H1 (cell line): ENCODE results near the gene WNT7A. TPM values are rescaled to one million over a fixed set of nuclear protein-coding genes. Genes with fewer than 3 reads are reported as not detected.

ENCODE experiments used
- CTCF ChIA-PET: fragments of 300-600 bp; sonication (Branson Sonifier 250); formaldehyde crosslinking; loops from one replicate; lab custom pipeline; 2021; ENCODE audit not compliant: partially characterized antibody; lab: Charles Lee
- POLR2A ChIA-PET: fragments of 300-600 bp; sonication (Branson Sonifier 250); formaldehyde crosslinking; loops from one replicate; lab custom pipeline; 2021; ENCODE audit warnings: inconsistent platforms; ENCODE audit not compliant: partially characterized antibody; lab: Charles Lee
- DNase-seq, 2 experiments: peaks; one replicate each; pipeline versions ENCODE4 v3.0.0 to v3.0.0-alpha.2; 2010 to 2022; ENCODE audit warnings: low spot score in 2 of 2, low read depth in 1 of 2, mixed read lengths in 1 of 2
- FAIRE-seq: peaks from 2 replicates; lab custom pipeline; 2011; peaks lifted over from hg19 to GRCh38; lab: Jason Lieb, UNC
- H2AFZ ChIP-seq: 2 replicates; pipeline ENCODE4 v1.8.1; 2012; ENCODE audit warnings: low read length, inconsistent platforms
- H2AK5ac ChIP-seq: 2 replicates; pipeline ENCODE4 v1.6.1; 2013; ENCODE audit warnings: low read depth, low read length
- H2BK120ac ChIP-seq: replicated peaks from 2 replicates; pipeline ENCODE3; 2013; ENCODE audit warnings: low read depth, low read length, inconsistent platforms
- H2BK12ac ChIP-seq: 2 replicates; pipeline ENCODE4 v1.6.1; 2013; ENCODE audit warnings: low read depth, low read length
- H2BK15ac ChIP-seq: 2 replicates; pipeline ENCODE4 v1.6.1; 2013; ENCODE audit warnings: low read length
- H2BK20ac ChIP-seq: 2 replicates; pipeline ENCODE4 v1.6.1; 2013; ENCODE audit warnings: low read length
- H2BK5ac ChIP-seq: 2 replicates; pipeline ENCODE4 v1.6.1; 2013; ENCODE audit warnings: low read depth, low read length
- H3K14ac ChIP-seq: 2 replicates; pipeline ENCODE4 v1.6.1; 2013; ENCODE audit warnings: inconsistent platforms; ENCODE audit not compliant: insufficient read length
- H3K18ac ChIP-seq: 2 replicates; pipeline ENCODE4 v1.6.1; 2013; ENCODE audit warnings: low read length; ENCODE audit errors: extremely low read depth
- H3K23ac ChIP-seq: 2 replicates; pipeline ENCODE4 v1.6.1; 2013; ENCODE audit warnings: inconsistent platforms; ENCODE audit not compliant: insufficient read length
- H3K23me2 ChIP-seq: 2 replicates; pipeline ENCODE4 v1.6.1; 2013; ENCODE audit warnings: low read depth, low read length
- H3K27ac ChIP-seq: 2 replicates; pipeline ENCODE4 v1.6.1; 2011; ENCODE audit warnings: low read depth, low read length, inconsistent platforms
- H3K27me3 ChIP-seq, 4 experiments: replicated peaks in 1 of 4; 1 replicate in 1 of 4; 2 replicates in 3 of 4; pipeline versions ENCODE4 v1.6.1 to v1.8.1; 2011 to 2013; ENCODE audit warnings: low read length in 3 of 4, mild to moderate bottlenecking in 3 of 4, inconsistent platforms in 2 of 4, mixed read lengths in 2 of 4, moderate library complexity in 1 of 4; ENCODE audit not compliant: control insufficient read depth in 3 of 4, insufficient read depth in 3 of 4; ENCODE audit errors: extremely low read depth in 1 of 4
- H3K36me3 ChIP-seq, 4 experiments: 2 replicates each; pipeline versions ENCODE4 v1.6.1 to v1.8.1; 2011 to 2013; ENCODE audit warnings: mild to moderate bottlenecking in 4 of 4, low read length in 3 of 4, moderate library complexity in 2 of 4, control low read depth in 1 of 4, inconsistent platforms in 1 of 4; ENCODE audit not compliant: insufficient read depth in 4 of 4, control insufficient read depth in 2 of 4
- H3K4ac ChIP-seq: replicated peaks from 2 replicates; pipeline ENCODE3; 2013; ENCODE audit warnings: low read length, low read depth, mixed read lengths, inconsistent platforms; ENCODE audit not compliant: insufficient read length
- H3K4me1 ChIP-seq, 4 experiments: replicated peaks in 1 of 4; 1 replicate in 1 of 4; 2 replicates in 3 of 4; pipeline versions ENCODE4 v1.6.1 to v1.8.1; 2011 to 2013; ENCODE audit warnings: low read length in 3 of 4, inconsistent platforms in 2 of 4, mixed read lengths in 1 of 4; ENCODE audit not compliant: insufficient read depth in 4 of 4, control insufficient read depth in 3 of 4
- H3K4me2 ChIP-seq, 2 experiments: 2 replicates each; pipeline versions ENCODE4 v1.6.1 to v1.8.1; 2011 to 2013; ENCODE audit warnings: low read depth in 2 of 2, low read length in 2 of 2, control low read depth in 1 of 2, inconsistent platforms in 1 of 2, mild to moderate bottlenecking in 1 of 2; ENCODE audit not compliant: insufficient read depth in 1 of 2
- H3K4me3 ChIP-seq, 4 experiments: fragments of 200-600, 300-600 bp in 1 of 4; sonication (generic), shearing (Covaris generic), sonication (Bioruptor Twin) in 1 of 4; 2 replicates each; pipeline versions ENCODE4 v1.5.1 to v1.8.1; 2011 to 2016; ENCODE audit warnings: low read length in 4 of 4, low read depth in 3 of 4, control low read depth in 2 of 4, inconsistent platforms in 2 of 4, mild to moderate bottlenecking in 2 of 4, mixed read lengths in 1 of 4, moderate library complexity in 1 of 4; ENCODE audit not compliant: insufficient read depth in 2 of 4; ENCODE audit errors: extremely low read depth in 1 of 4
- H3K56ac ChIP-seq: replicated peaks from 2 replicates; pipeline ENCODE3; 2013; ENCODE audit warnings: low read depth, mild to moderate bottlenecking, mixed read lengths, low read length, inconsistent platforms; ENCODE audit not compliant: insufficient read length
- H3K79me1 ChIP-seq: 2 replicates; pipeline ENCODE4 v1.6.1; 2013; ENCODE audit warnings: low read depth, low read length, control low read depth
- H3K79me2 ChIP-seq, 2 experiments: 2 replicates each; pipeline versions ENCODE4 v1.6.1 to v1.8.1; 2012 to 2013; ENCODE audit warnings: low read length in 2 of 2, mild to moderate bottlenecking in 2 of 2, inconsistent platforms in 1 of 2; ENCODE audit not compliant: insufficient read depth in 2 of 2, control insufficient read depth in 1 of 2
- H3K9ac ChIP-seq, 4 experiments: replicated peaks in 1 of 4; 1 replicate in 1 of 4; 2 replicates in 3 of 4; pipeline versions ENCODE4 v1.6.1 to v1.8.1; 2011 to 2013; ENCODE audit warnings: low read depth in 3 of 4, low read length in 3 of 4, control low read depth in 2 of 4, mild to moderate bottlenecking in 2 of 4, moderate library complexity in 2 of 4, inconsistent platforms in 1 of 4; ENCODE audit errors: extremely low read depth in 1 of 4
- H3K9me3 ChIP-seq, 2 experiments: 2 replicates each; pipeline versions ENCODE4 v1.6.1 to v1.8.1; 2012 to 2013; ENCODE audit warnings: mild to moderate bottlenecking in 2 of 2, moderate library complexity in 2 of 2, control low read depth in 1 of 2, inconsistent platforms in 1 of 2, low read depth in 1 of 2, low read length in 1 of 2, mixed read lengths in 1 of 2; ENCODE audit not compliant: insufficient read depth in 2 of 2
- H4K20me1 ChIP-seq, 2 experiments: replicated peaks in 1 of 2; 2 replicates each; pipeline versions ENCODE3 to v1.8.1; 2011 to 2013; ENCODE audit warnings: inconsistent platforms in 2 of 2, low read length in 2 of 2, mild to moderate bottlenecking in 1 of 2; ENCODE audit not compliant: insufficient read depth in 2 of 2, control insufficient read depth in 1 of 2
- H4K5ac ChIP-seq: 2 replicates; pipeline ENCODE4 v1.6.1; 2013; ENCODE audit warnings: low read length, low read depth, mixed read lengths, inconsistent platforms; ENCODE audit not compliant: insufficient read length
- H4K8ac ChIP-seq: 2 replicates; pipeline ENCODE4 v1.8.0; 2013; ENCODE audit warnings: mild to moderate bottlenecking, moderate library complexity, low read length, inconsistent platforms; ENCODE audit not compliant: insufficient read depth; ENCODE audit errors: extremely low read depth
- H4K91ac ChIP-seq: replicated peaks from 2 replicates; pipeline ENCODE3; 2013; ENCODE audit warnings: low read length, mixed read lengths, inconsistent platforms; ENCODE audit not compliant: insufficient read length
- EGR1 ChIP-seq: IDR thresholded peaks from 2 replicates; pipeline ENCODE4 v1.6.1; 2011; ENCODE audit warnings: low read depth, low read length, borderline replicate concordance
- EZH2 ChIP-seq: fragments of 200-600 bp; sonication (generic); IDR thresholded peaks from 2 replicates; pipeline ENCODE4 v1.7.1; 2012; ENCODE audit warnings: low read depth, mild to moderate bottlenecking, moderate library complexity, low read length, inconsistent platforms; ENCODE audit not compliant: severe bottlenecking
- SIN3A ChIP-seq, 2 experiments: IDR thresholded peaks in 1 of 2; conservative IDR thresholded peaks in 1 of 2; 2 replicates each; pipeline ENCODE4 v1.6.1; 2011 to 2012; ENCODE audit warnings: low read length in 2 of 2, improper control_type of control experiment in 1 of 2, low read depth in 1 of 2, mild to moderate bottlenecking in 1 of 2
- TAF1 ChIP-seq: IDR thresholded peaks from 2 replicates; pipeline ENCODE4 v1.6.1; 2011; ENCODE audit warnings: mild to moderate bottlenecking, low read depth, low read length
- WGBS, 2 experiments: shearing (Covaris generic) in 1 of 2; methylation state at CpG; one replicate each; pipeline versions ENCODE4 v1.1.6 to v1.1.7; 2013 to 2015; ENCODE audit warnings: low lambda C conversion rate in 2 of 2, mixed read lengths in 2 of 2, inconsistent platforms in 1 of 2, low coverage in 1 of 2, missing lambda C conversion rate in 1 of 2; ENCODE audit not compliant: insufficient replicate concordance in 2 of 2, insufficient coverage in 1 of 2, insufficient read length in 1 of 2; ENCODE audit errors: extremely low coverage in 1 of 2, missing lambda C conversion rate in 1 of 2; 5-methylcytosine and 5-hydroxymethylcytosine counted together
- polyA plus RNA-seq, 7 experiments: library from polyadenylated mRNA; depleted of rRNA in 3 of 7; stranded (reverse) in 5 of 7; unstranded in 2 of 7; fragments of >200 nt in 5 of 7; fragments of 200-250 nt in 2 of 7; gene quantifications; 1 replicate in 5 of 7; 2 replicates in 1 of 7; 4 replicates in 1 of 7; pipeline versions ENCODE4 v1.2.1 to v1.2.3, GENCODE V29; 2011 to 2013; ENCODE audit warnings: missing spikeins in 2 of 7, mixed read lengths in 2 of 7
- total RNA-seq: library from RNA; stranded (reverse); fragmentation: NEBNext Ultra II Directional; extraction: Animal tissue kit (Norgen Biotek cat#: 25700); gene quantifications from 2 replicates; pipeline ENCODE4 v1.2.1, GENCODE V29; 2021

WNT7A gene
- total and polyA plus RNA-seq, 2 of the 8 experiments (the other 6 are each of a cell fraction or from before 2014, with no cell fraction given): 0.02 TPM; not detected in 1

GRCh38 chr3:13894807-13895154, 14.9 kb upstream of the WNT7A start:
- Histone ChIP-seq H3K18ac (peak overlapping the region; percentile 48; the same call in 1 of the 2 replicates), H3K4me1 (peaks cover 0 to 13% (median 8%) of the 10 kb centered on the region in 4 experiments; a peak in 4 of 7 replicates), H2BK15ac (0 out of 2 replicates have a peak overlapping the region, but pooled peaks have one; percentile 29), H3K56ac (no peak overlapping the region), H3K23ac (no peak overlapping the region), H3K4me2 (peak overlapping the region; percentile 77 to 93), H3K27me3 (peaks cover 8 to 24% (median 20%) of the 10 kb centered on the region in 4 experiments), H3K9ac (peak overlapping the region in 2 of 4 experiments; percentile 28 to 29; a peak in 4 of 7 replicates), H3K4ac (no peak overlapping the region), H4K20me1 (peaks cover 0 to 2% of the 10 kb centered on the region in 2 experiments), H3K79me2 (no peaks in the 10 kb centered on the region), H2AK5ac (no peak overlapping the region), H3K14ac (no peak overlapping the region), H4K8ac (peak overlapping the region; percentile 83), H3K27ac (no peak overlapping the region), H3K23me2 (peaks cover 8% of the 10 kb centered on the region; the same call in 1 of the 2 replicates), H3K36me3 (no peaks in the 10 kb centered on the region), H2AFZ (peak overlapping the region; percentile 86; the same call in 1 of the 2 replicates), H3K4me3 (peak overlapping the region; percentile 40 to 79 (median 60)), H2BK120ac (no peak overlapping the region), H3K79me1 (no peaks in the 10 kb centered on the region), H4K91ac (no peak overlapping the region), H2BK12ac (peak overlapping the region; percentile 75; the same call in 1 of the 2 replicates), H4K5ac (peak overlapping the region; percentile 16), H2BK5ac (peak overlapping the region; percentile 44; the same call in 1 of the 2 replicates), H2BK20ac (0 out of 2 replicates have a peak overlapping the region, but pooled peaks have one; percentile 34), H3K9me3 (peaks cover 0 to 5% of the 10 kb centered on the region in 2 experiments; a peak in 1 of 4 replicates)
- TF ChIP-seq EZH2 (peak; percentile 46), TAF1 (no peak), SIN3A (conservative IDR thresholded peaks at IDR 0.05 in 1 of 2, IDR thresholded peaks at IDR 0.05 in 1 of 2; ENCODE audit: low read depth in 1 of 2, low read length in 2 of 2) (no peak), EGR1 (no peak)
- ChIA-PET CTCF (interaction anchor here (0.9 to 6.1 kb wide), 9 partner anchors 9 to 258 kb away, joined by 3 to 123 read pairs (median 11); partner anchors contain the start of genes CHCHD4 and TMEM43), POLR2A (interaction anchor here (1.4 to 4.9 kb wide), 4 partner anchors 229 to 322 kb away, joined by 3 to 46 read pairs (median 6); partner anchors contain the start of genes CHCHD4, LSM3 and TMEM43)
- DNase-seq (no peak), FAIRE-seq (no peak)
- 34% methylated on average over 19 of the region's 20 CpGs; no CpG with 5 or more reads in 1 of the 2 experiments for WGBS, 2 experiments
